ENCODE data around the gene CDK4.

The CDK4 gene

GRCh38 chr12:57755454-57756372 is 3.6 kb upstream of the CDK4 start:
- no peak for DNase-seq

DNA sequence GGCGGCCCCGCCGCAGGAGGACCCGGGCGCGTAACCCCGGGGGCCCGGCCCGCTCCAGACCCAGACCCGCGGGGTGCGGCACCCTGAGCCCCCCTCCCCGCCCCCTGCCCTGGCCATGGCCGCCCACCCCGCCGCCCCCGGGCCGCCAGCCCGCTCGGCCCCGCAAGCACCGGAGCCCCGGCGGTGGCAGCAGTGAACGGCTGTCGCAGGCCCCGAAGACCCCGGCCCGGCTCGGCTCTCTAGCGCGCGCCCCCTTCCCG is 3.0 kb upstream of the CDK4 start:
- no peak for DNase-seq

- DNase-seq: no peak
These were observed 2.5 kb upstream of the CDK4 start, which contains the start of gene MARCHF9 for GRCh38 chr12:57754411-57755193. TSS of gene MARCHF9 (plus strand) at chr12:57755103. CDS start at chr12:57755529, 426 bp downstream.

DNA sequence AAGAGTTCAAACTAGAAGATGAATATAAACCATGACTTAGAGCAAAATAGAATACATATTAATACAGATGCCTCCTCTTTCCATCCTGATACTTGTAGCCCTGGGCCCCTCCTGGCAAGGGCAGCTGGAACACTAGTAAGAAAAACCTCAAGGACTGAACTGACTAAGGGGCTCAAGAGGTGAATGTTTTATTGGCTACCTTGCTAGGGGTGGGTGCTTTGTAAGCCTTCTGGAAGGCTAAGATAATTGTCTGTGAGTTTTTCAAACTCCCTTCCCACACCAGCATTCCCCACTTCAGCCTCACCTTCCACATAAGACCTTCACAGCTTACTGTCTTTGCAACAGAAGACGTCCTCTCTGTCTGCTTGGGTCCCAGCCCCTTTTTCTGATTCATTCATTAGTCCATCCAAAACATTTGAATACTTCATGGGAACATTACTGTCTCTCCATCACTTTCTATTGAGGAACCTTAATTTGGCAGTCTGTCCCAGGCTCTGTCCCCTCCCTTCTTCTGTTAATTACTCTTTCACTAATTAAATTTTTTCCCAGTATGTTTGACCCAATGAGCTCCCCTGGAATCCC is 1.7 kb upstream of the CDK4 start:
- DNase-seq: no peak

GRCh38 chr12:57752668-57753000 is 524 bp upstream of the CDK4 start:
- no peak for DNase-seq

- DNase-seq: no peak
These were observed 700 bp downstream of the CDK4 start for GRCh38 chr12:57751432-57751787.

DNA sequence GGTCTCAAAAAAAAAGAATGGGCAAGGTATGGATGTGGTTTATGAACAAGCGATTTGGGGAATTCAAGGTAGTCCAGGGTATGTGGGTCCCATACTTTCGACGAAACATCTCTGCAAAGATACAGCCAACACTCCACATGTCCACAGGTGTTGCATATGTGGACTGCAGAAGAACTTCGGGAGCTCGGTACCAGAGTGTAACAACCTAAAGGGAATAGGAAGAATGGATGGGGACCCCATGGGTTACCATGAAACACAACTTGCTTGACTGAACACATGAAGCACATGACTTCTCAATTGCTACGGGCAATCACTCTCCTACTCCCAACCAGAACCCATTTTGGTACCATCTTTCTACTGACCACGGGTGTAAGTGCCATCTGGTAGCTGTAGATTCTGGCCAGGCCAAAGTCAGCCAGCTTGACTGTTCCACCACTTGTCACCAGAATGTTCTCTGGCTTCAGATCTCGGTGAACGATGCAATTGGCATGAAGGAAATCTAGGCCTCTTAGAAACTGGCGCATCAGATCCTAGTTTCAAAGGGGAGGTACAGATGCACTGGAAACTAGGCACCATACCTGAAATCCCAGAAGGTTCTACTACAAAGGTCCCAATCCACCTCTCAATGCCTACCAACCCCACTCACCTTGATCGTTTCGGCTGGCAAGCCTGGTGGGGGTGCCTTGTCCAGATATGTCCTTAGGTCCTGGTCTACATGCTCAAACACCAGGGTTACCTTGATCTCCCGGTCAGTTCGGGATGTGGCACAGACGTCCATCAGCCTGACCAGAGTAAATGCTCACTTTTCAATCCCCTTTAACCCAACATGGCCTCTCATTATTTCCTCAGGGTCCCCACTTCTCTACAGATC is 1.3 kb downstream of the CDK4 start:
- no peak for DNase-seq

- DNase-seq: no peak
These were observed 3.0 kb downstream of the CDK4 start for GRCh38 chr12:57749061-57749460.

DNA sequence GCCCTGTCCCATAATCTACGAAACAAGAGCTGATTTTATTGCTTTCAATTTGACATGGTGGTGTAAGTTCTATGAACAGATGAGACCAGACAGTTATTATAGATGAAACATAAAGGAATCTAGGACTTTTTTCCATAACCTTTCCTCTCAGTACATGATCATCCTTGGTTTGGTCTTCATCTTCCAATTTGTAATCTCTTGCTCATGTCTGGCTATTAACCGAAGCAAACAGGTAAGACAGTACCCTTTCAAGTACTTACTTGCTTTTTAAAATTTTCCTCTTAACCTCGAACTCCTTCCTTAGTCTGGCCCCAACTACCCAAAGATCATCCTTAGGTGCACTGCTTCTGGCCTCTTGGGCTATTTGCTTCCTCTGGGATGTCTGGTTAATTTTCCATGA is 6.1 kb downstream of the CDK4 start:
- DNase-seq: no peak

DNA sequence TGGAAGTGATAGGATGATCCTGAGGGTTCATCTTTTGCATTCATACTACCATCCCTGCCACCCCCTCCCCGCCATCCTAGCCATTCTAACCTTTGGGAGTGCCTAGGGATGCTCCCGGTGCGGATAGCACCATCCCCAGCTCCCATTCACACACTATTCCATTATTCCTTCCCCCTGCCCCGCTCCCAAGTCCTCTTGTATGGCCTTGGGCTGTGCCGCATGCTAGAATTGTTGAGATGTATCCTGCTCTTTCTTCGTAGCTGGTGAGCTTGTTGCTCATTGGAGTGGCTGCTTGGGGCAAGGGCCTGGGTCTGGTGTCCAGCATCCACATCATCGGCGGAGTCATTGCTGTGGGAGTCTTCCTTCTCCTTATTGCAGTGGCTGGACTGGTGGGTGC is 6.6 kb downstream of the CDK4 start:
- peak; percentile 28 for DNase-seq

- DNase-seq: peak; percentile 99
These were observed 7.2 kb downstream of the CDK4 start, which contains the start of gene TSPAN31 for GRCh38 chr12:57744777-57745484. TSS of gene TSPAN31 (plus strand) at chr12:57745039. CDS start at chr12:57745155, 116 bp downstream.

DNA sequence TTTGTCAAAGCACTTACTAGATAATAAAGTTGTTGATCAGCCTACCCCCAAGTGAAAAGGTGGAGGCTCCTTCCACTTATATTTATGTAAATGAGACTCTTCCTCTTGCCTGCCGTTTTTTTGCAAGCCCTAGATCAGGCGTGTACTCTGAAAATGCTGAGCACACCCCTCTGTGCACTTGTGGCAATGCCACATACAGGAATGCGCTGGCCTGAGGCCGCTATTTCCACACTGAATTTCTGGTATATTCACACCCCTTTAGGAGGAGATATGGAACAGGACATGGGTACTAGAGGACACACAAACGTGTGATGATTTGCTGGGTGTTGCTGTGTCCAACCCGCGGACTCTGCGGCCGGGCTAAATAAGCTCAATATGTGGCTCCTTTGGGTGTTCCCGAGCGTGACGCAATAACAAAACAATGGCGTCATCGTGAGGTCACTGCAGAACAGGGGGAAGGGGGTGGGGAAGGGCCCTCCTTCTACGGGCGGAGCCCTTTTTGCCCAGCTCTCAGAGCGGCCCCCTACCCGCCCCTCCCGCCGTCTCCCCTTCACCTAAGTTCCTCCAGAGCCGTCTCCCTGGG is 7.8 kb downstream of the CDK4 start:
- DNase-seq: peak; percentile 83

DNA sequence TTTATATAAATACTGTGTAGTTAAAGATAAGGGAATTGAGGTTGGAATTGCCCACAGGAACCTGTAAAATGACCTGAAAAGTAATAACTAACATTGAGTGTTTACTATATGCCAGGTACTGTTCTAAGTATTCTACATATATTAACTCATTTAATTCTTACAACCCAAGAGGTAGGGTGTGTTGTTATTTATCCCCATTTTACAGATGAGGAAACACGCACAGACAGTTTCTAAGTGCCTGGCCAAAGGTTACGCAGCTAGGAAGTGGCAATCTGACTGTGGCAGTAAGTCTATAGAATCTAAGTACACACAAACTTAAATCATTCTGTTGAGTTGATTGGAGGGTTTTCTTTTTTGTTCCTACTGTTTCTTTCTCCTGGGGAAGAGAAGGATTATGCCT is 8.3 kb downstream of the CDK4 start:
- no peak for DNase-seq

DNA sequence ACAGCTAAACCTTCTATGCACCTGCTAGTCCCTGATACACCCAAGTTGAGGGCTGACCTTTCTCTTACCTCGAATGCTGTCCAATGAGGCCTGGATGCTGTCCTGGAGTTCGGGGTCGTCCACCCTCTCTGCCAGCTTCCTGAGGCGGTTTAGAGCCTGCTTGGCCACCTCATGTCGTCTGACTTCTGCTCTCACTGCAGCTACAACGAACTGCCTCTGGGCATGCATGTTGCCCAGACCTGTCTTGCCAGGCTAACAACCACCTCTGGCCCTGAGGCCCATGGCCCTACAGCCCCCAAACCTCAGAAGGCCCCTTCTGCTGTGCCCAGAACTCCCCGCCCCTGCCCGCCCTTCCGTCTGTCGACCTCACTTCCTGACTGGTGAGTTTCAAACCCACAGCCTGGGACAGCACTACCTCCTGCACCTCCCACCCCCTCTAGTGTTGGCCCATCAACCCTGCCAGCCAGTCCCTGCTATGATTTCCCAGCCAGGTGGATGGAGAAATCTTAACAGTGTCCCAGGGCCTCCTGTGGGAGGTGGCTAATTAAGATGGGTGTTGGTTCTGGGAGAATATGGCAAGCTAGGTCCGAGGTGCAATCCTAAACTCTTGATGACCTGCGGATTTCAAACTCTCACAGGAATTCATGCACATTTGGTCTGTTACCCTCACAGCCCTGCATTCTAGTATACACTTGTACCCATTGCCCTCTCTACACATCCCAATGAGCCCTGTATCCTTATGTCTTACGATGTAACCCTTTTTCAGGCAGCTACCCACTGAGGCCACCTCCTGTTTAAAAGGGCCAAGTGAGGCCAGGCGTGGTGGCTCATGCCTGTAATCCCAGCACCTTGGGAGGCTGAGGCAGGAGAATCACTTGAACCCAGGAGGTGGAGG is 10.0 kb downstream of the CDK4 start:
- peak; percentile 63 for DNase-seq

DNA sequence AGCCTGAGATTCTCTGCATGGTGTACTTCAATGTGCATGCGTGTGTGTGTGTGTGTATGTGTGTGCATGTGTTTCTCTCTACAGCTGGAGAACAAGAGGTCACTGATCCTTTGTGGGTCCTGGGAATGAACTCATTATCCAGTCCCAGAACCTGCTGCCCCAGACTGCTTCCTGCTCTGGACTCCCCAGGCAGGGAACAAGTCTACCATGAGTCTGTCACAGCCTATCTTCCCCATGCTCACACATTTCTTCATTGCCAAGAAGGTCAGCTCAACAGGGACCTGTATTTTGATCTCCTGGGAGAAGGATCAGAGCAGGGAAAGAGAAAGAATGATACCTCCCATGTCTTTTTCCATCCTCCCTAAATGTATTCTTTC is 10.7 kb downstream of the CDK4 start:
- DNase-seq: no peak

GRCh38 chr12:57740656-57741412 is 11.3 kb downstream of the CDK4 start:
- DNase-seq: peak; percentile 34

DNA sequence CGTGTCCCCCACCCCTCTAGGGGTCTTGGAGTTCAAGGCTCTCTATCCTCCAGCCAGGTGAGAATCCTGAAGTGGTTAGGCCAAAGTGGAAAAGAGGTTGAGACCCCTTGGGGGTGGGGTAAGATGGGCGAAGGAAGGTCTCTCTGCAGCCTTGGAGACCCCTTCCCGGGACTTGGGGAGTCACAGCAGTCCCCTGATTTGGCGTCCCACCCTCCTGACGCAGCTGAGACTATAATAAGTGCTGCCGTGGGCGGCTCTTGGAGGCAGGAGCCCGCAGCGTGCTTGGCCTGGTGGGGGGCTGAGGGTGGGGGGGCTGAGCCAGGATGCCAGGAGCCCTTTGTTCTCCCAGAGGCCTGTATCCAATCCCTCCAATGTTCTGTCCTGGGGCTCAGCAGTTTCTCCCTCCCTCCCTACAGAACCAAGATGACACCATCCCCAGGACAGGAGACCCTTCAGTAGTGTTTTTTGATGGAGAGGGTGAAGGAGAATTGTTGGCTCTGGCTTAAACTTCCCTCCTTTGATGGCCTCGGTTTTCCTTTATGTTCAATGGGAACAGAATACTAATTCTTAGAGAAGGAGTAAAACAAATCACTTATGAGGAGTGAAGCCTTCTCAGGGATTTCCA is 12.1 kb downstream of the CDK4 start:
- no peak for DNase-seq

DNA sequence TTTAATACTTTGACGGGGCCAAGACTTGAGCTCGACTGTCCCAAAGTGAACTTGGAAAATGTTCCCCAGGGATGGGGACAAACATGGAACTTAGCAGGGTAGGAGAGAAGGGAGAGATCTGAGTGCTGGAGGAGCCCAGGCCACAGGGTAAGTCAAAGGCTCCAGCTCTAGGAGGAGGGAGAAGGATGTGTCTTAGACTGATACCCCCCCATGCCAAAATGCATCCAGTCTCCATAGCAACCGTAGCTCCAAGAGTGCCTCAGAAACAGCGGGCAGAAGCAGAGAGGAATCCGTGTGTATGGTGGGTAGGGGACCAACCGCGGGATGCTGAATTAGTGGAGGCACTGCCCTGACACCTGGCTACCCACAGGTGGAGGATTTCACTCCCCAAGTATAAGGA is 12.7 kb downstream of the CDK4 start:
- no peak for DNase-seq

DNA sequence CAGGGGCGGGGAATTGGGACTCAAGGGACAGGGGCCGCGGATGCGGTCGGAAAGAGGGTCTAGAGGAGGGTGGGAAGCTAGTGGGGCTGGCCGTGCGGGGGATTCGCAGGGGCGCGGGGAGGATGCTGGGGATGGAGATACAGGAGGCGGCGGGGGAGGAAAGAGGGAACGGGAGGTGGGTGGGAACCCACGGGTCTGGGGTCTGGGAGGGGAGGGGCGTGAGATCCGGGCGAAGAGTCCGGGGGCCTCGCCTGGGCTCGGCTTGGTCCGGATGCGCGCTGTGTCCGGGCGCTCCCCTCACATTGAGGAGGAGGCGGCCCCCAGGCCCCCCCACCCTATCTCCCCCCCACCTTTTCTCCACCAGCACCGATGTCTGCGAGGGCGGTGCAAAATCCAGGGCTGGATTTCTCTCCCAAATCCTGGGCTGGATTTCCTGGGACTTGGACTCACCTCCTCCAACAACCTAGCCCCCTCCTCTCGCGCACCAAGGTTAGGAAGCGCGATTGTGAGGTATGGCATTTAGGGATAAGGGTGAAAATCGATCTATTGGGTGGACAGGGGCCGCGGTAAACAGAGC is 13.4 kb downstream of the CDK4 start, which contains the start of gene AGAP2:
Gene AGAP2, minus strand, starts transcription at position 82 of the 577 bp plus-strand sequence. CDS start 496 bp downstream, outside the sequence.
- DNase-seq: no peak
